Duodenal mucosa (tissue), 2 donors: ENCODE results near the gene CTBP2.

Source experiments
- H3K27ac ChIP-seq: one replicate; pipeline ENCODE4 v1.7.0; 2013; ENCODE audit warnings: low read depth, low read length
- H3K27me3 ChIP-seq, 2 donors: one replicate each; pipeline ENCODE4 v1.7.0; 2013; ENCODE audit warnings: low read length in 2 of 2, control low read depth in 1 of 2; ENCODE audit not compliant: insufficient read depth in 2 of 2, control insufficient read depth in 1 of 2
- H3K36me3 ChIP-seq, 2 donors: one replicate each; pipeline ENCODE4 v1.7.0; 2013; ENCODE audit warnings: low read length in 2 of 2, control low read depth in 1 of 2; ENCODE audit not compliant: insufficient read depth in 2 of 2, control insufficient read depth in 1 of 2
- H3K4me1 ChIP-seq, 2 donors: one replicate each; pipeline ENCODE4 v1.7.0; 2013; ENCODE audit warnings: low read length in 2 of 2, control low read depth in 1 of 2; ENCODE audit not compliant: insufficient read depth in 2 of 2, control insufficient read depth in 1 of 2
- H3K4me3 ChIP-seq, 2 donors: one replicate each; pipeline ENCODE4 v1.7.0; 2013; ENCODE audit warnings: low read length in 2 of 2, low read depth in 1 of 2
- H3K9ac ChIP-seq, 2 donors: one replicate each; pipeline ENCODE4 v1.7.0; 2013; ENCODE audit warnings: low read length in 2 of 2, low read depth in 1 of 2
- H3K9me3 ChIP-seq, 2 donors: one replicate each; pipeline ENCODE4 v1.7.0; 2013; ENCODE audit warnings: low read length in 2 of 2, control low read depth in 1 of 2; ENCODE audit not compliant: control insufficient read depth in 1 of 2

CTBP2 gene

DNA sequence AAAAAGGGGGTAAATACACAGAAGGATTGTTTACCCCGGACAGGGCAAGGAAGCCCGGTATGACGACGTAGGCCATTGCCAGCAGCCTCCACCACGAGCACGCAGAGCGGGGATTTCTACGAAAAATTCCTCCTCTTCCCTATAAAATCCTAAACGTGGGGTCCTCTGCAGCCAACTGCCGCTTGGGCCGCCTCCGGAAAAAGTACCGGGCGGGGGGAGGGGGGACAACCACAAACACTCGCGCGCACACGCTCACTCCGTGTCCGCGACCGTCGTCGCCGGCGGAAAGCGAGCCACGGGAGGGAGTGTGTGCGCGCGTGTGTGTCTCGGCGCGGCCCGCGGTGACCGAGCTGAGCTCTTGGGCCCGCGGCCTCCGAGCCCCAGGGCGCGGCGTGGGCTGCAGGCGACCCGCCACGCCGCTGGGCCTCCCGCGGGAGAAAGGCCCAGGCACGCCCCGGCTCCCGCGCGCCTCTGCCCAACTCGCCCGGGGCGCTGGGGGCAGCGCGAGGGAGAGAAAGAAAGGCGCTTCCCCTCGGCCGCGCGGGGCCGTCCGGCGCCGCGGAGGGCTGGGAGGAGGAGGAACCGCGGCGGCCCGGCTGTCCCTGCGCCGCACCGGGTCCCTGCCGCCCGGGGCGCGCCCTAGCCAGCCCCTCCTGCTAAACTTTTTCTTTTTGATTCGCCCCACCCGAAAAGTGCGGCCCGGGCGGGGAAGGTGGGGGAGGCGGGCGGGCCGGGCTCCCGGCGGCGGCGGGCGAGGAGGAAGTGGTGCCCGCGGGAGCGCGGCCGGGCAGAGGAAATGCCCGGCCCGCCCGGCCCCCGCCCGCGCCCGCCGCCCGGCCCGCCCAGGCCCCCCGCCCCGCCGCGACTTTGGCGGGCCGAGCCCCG is 1.5 kb downstream of the CTBP2 start:
- H3K27ac ChIP-seq, result peak overlapping the region; percentile 95
- H3K9me3 ChIP-seq, result no peaks in the 10 kb centered on the region
- H3K4me3 ChIP-seq, result peak overlapping the region; percentile 70 to 83
- H3K27me3 ChIP-seq, result no peaks in the 10 kb centered on the region
- peaks cover 26 to 34% of the 10 kb centered on the region in 2 donors for H3K4me1 ChIP-seq
- peak overlapping the region; percentile 71 to 82 for H3K9ac ChIP-seq
- H3K36me3 ChIP-seq, result no peaks in the 10 kb centered on the region

DNA sequence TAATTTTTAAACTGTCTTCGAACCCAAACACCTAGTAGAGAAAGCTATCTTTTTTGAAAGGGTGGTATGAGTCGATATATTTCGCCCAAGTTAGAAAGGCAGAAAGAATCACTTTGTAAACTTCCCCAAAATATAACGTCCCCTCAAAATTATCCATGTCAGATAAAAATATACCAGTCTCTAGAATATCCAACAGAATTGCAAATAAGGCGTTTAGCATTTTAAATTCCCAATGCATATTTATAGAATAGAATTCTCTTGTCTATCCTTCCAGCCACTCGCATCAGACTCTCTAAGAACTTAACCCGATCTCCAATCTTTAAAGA is 2.1 kb downstream of the CTBP2 start:
- H3K9me3 ChIP-seq, result no peaks in the 10 kb centered on the region
- peak overlapping the region; percentile 71 to 82 for H3K9ac ChIP-seq
- H3K27me3 ChIP-seq, result no peaks in the 10 kb centered on the region
- H3K4me1 ChIP-seq, result peaks cover 32 to 40% of the 10 kb centered on the region in 2 donors
- H3K36me3 ChIP-seq, result no peaks in the 10 kb centered on the region
- H3K27ac ChIP-seq, result peak overlapping the region; percentile 95
- H3K4me3 ChIP-seq, result peak overlapping the region; percentile 70 to 83

DNA sequence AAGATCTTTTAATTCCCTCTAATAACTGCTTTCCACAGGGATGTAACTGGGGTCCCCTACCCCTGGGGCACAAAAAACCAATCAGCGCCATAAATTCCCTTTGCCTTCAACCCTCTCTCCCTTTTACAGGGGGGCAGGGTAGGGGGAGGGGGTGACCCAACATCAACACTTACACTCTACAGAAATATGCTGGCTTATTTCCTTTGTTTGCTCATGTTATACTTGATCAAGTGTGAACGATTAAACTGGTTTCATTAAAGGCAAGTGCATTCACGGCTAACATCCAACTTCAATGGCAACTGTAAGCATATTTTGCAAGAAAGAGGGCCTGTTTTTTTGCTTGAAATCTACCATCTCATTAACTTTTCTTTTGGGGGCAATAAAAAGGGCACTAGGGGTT is 2.9 kb downstream of the CTBP2 start:
- H3K9me3 ChIP-seq, result no peaks in the 10 kb centered on the region
- H3K9ac ChIP-seq, result peak overlapping the region; percentile 71 to 82
- peak overlapping the region; percentile 69 for H3K27ac ChIP-seq
- no peaks in the 10 kb centered on the region for H3K36me3 ChIP-seq
- peak overlapping the region; percentile 70 to 83 for H3K4me3 ChIP-seq
- no peaks in the 10 kb centered on the region for H3K27me3 ChIP-seq
- peaks cover 39 to 47% of the 10 kb centered on the region in 2 donors for H3K4me1 ChIP-seq

- H3K4me1 ChIP-seq, result peaks cover 41 to 45% of the 10 kb centered on the region in 2 donors
- no peaks in the 10 kb centered on the region for H3K36me3 ChIP-seq
- H3K27ac ChIP-seq, result peak overlapping the region; percentile 23
- H3K27me3 ChIP-seq, result no peaks in the 10 kb centered on the region
- H3K4me3 ChIP-seq, result peak overlapping the region; percentile 70 to 83
- H3K9ac ChIP-seq, result peak overlapping the region; percentile 71 to 82
- no peaks in the 10 kb centered on the region for H3K9me3 ChIP-seq
These were observed 3.5 kb downstream of the CTBP2 start for GRCh38 chr10:125156739-125157480.

GRCh38 chr10:125156196-125156595 is 4.2 kb downstream of the CTBP2 start:
- H3K27ac ChIP-seq, result peak overlapping the region; percentile 43
- H3K4me3 ChIP-seq, result peak overlapping the region; percentile 11 to 38

DNA sequence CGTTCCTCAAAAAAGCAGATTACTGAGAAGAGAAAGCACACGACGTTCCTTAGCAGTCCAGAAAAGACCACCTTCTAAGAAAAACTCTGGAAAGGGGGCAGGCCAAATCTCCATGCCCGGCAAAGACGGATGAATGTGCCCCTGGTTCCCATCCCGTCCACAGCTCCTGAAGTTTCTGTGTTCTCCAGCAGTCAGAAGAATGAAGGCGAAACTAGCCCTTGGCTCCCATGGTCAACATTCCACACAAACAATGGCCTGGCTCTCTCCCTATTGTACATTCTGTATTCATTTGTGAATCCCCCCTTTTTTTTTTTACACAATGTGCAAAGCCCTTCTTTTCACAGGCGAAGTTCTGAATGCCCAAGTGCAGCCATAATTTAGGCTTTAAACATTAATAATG is 5.3 kb downstream of the CTBP2 start:
- peak overlapping the region; percentile 35 to 51 for H3K9ac ChIP-seq
- no peaks in the 10 kb centered on the region for H3K27me3 ChIP-seq
- H3K9me3 ChIP-seq, result no peaks in the 10 kb centered on the region
- H3K27ac ChIP-seq, result peak overlapping the region; percentile 26
- peaks cover 54 to 55% of the 10 kb centered on the region in 2 donors for H3K4me1 ChIP-seq
- peak overlapping the region; percentile 28 to 45 for H3K4me3 ChIP-seq
- no peaks in the 10 kb centered on the region for H3K36me3 ChIP-seq

More at GRCh38 chr10:125156196-125156595, 4.2 kb downstream of the CTBP2 start:
- H3K9ac ChIP-seq, result peak overlapping the region; percentile 22 to 30
- peaks cover 45% of the 10 kb centered on the region in 2 donors for H3K4me1 ChIP-seq
- no peaks in the 10 kb centered on the region for H3K27me3 ChIP-seq
- no peaks in the 10 kb centered on the region for H3K9me3 ChIP-seq
- no peaks in the 10 kb centered on the region for H3K36me3 ChIP-seq

GRCh38 chr10:125154529-125154928 is 5.8 kb downstream of the CTBP2 start:
- peaks cover 60 to 61% of the 10 kb centered on the region in 2 donors for H3K4me1 ChIP-seq
- H3K27ac ChIP-seq, result peak overlapping the region; percentile 26
- H3K27me3 ChIP-seq, result no peaks in the 10 kb centered on the region
- peak overlapping the region; percentile 28 to 45 for H3K4me3 ChIP-seq
- H3K9ac ChIP-seq, result peak overlapping the region; percentile 35 to 51
- no peaks in the 10 kb centered on the region for H3K9me3 ChIP-seq
- no peaks in the 10 kb centered on the region for H3K36me3 ChIP-seq

- no peaks in the 10 kb centered on the region for H3K9me3 ChIP-seq
- peak overlapping the region; percentile 38 to 45 for H3K4me3 ChIP-seq
- H3K36me3 ChIP-seq, result no peaks in the 10 kb centered on the region
- no peaks in the 10 kb centered on the region for H3K27me3 ChIP-seq
- no peak overlapping the region for H3K27ac ChIP-seq
- H3K4me1 ChIP-seq, result peaks cover 65 to 67% of the 10 kb centered on the region in 2 donors
- H3K9ac ChIP-seq, result peak overlapping the region; percentile 55 to 56
These were observed 6.5 kb downstream of the CTBP2 start for GRCh38 chr10:125153703-125154490.

GRCh38 chr10:125152450-125153368 is 7.7 kb downstream of the CTBP2 start:
- no peaks in the 10 kb centered on the region for H3K9me3 ChIP-seq
- peaks cover 77 to 79% of the 10 kb centered on the region in 2 donors for H3K4me1 ChIP-seq
- H3K4me3 ChIP-seq, result peak overlapping the region; percentile 16 to 38
- no peaks in the 10 kb centered on the region for H3K36me3 ChIP-seq
- no peaks in the 10 kb centered on the region for H3K27me3 ChIP-seq
- H3K9ac ChIP-seq, result peak overlapping the region; percentile 36 to 55
- peak overlapping the region; percentile 71 for H3K27ac ChIP-seq
